ENCODE results near the gene SPPL2A. TPM values are rescaled to one million over a fixed set of nuclear protein-coding genes. Genes with fewer than 3 reads are reported as not detected.

The SPPL2A gene
- total and polyA plus RNA-seq, 4 donors, result 67.5 to 135 (median 93.2) TPM

DNA sequence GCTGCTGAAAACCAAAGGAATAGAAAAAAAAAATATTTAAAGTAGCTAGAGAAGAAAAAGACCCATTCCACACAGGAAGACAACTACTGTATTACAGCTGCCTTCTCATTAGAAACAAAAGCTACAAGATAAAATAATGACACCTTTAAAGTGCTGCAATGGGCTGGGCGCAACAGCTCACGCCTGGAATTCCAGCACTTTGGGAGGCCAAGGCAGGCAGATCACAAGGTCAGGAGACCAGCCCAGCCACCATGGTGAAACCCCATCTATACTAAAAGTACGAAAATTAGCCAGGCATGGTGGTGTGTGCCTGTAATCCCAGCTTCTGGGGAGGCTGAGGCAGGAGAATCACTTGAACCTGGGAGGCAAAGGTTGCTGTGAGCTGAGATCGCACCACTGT lies 110.0 kb downstream of the SPPL2A start:
- TF ChIP-seq FOXA1 (IDR thresholded peaks at IDR 0.05) (no peak), GABPA (IDR thresholded peaks at IDR 0.05 in 1 of 2, conservative IDR thresholded peaks at IDR 0.05 in 1 of 2) (no peak), HNF4G (IDR thresholded peaks at IDR 0.05) (no peak), CTCF (IDR thresholded peaks at IDR 0.05; ENCODE audit: low read depth, low read length, missing input control) (no peak), HNF4A (conservative IDR thresholded peaks at IDR 0.05) (no peak), NR2F2 (IDR thresholded peaks at IDR 0.05) (no peak), RXRA (IDR thresholded peaks at IDR 0.05) (no peak), TAF1 (conservative IDR thresholded peaks at IDR 0.05) (no peak), SP1 (IDR thresholded peaks at IDR 0.05) (no peak), FOXA2 (IDR thresholded peaks at IDR 0.05) (no peak), YY1 (IDR thresholded peaks at IDR 0.05) (no peak), ZBTB33 (IDR thresholded peaks at IDR 0.05) (no peak)
- TF ChIP-seq, protein P1, sequence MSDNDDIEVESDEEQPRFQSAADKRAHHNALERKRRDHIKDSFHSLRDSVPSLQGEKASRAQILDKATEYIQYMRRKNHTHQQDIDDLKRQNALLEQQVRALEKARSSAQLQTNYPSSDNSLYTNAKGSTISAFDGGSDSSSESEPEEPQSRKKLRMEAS (IDR thresholded peaks at IDR 0.05), result no peak
- TF ChIP-seq, protein P2, sequence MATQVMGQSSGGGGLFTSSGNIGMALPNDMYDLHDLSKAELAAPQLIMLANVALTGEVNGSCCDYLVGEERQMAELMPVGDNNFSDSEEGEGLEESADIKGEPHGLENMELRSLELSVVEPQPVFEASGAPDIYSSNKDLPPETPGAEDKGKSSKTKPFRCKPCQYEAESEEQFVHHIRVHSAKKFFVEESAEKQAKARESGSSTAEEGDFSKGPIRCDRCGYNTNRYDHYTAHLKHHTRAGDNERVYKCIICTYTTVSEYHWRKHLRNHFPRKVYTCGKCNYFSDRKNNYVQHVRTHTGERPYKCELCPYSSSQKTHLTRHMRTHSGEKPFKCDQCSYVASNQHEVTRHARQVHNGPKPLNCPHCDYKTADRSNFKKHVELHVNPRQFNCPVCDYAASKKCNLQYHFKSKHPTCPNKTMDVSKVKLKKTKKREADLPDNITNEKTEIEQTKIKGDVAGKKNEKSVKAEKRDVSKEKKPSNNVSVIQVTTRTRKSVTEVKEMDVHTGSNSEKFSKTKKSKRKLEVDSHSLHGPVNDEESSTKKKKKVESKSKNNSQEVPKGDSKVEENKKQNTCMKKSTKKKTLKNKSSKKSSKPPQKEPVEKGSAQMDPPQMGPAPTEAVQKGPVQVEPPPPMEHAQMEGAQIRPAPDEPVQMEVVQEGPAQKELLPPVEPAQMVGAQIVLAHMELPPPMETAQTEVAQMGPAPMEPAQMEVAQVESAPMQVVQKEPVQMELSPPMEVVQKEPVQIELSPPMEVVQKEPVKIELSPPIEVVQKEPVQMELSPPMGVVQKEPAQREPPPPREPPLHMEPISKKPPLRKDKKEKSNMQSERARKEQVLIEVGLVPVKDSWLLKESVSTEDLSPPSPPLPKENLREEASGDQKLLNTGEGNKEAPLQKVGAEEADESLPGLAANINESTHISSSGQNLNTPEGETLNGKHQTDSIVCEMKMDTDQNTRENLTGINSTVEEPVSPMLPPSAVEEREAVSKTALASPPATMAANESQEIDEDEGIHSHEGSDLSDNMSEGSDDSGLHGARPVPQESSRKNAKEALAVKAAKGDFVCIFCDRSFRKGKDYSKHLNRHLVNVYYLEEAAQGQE (IDR thresholded peaks at IDR 0.05), result no peak
- TF ChIP-seq, protein P3, sequence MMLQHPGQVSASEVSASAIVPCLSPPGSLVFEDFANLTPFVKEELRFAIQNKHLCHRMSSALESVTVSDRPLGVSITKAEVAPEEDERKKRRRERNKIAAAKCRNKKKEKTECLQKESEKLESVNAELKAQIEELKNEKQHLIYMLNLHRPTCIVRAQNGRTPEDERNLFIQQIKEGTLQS (IDR thresholded peaks at IDR 0.05), result no peak
- DNase-seq (ENCODE audit: low spot score), result no peak
- WGBS, result 93% methylated on average over 4 of the region's 4 CpGs
- no peak overlapping the region for H3K9ac ChIP-seq (ENCODE audit: low read depth in 1 of 2, low read length in 2 of 2)
- no peaks in the 10 kb centered on the region for H3K4me1 ChIP-seq (ENCODE audit: control insufficient read depth in 4 of 4, insufficient read depth in 4 of 4, low read length in 3 of 4)
- H3K27me3 ChIP-seq (ENCODE audit: control insufficient read depth in 4 of 4, insufficient read depth in 4 of 4, low read length in 3 of 4), result no peaks in the 10 kb centered on the region
- H3K27ac ChIP-seq (ENCODE audit: low read depth in 1 of 2, low read length in 2 of 2), result no peak overlapping the region
- H3K9me3 ChIP-seq (ENCODE audit: control insufficient read depth in 4 of 4, low read length in 3 of 4), result no peaks in the 10 kb centered on the region
- H3K36me3 ChIP-seq (ENCODE audit: control insufficient read depth in 4 of 4, insufficient read depth in 3 of 4, low read depth in 1 of 4, low read length in 3 of 4), result peaks cover 6 to 57% (median 38%) of the 10 kb centered on the region in 4 donors
- H3K4me3 ChIP-seq (ENCODE audit: low read depth in 1 of 3, low read length in 3 of 3), result no peak overlapping the region

DNA sequence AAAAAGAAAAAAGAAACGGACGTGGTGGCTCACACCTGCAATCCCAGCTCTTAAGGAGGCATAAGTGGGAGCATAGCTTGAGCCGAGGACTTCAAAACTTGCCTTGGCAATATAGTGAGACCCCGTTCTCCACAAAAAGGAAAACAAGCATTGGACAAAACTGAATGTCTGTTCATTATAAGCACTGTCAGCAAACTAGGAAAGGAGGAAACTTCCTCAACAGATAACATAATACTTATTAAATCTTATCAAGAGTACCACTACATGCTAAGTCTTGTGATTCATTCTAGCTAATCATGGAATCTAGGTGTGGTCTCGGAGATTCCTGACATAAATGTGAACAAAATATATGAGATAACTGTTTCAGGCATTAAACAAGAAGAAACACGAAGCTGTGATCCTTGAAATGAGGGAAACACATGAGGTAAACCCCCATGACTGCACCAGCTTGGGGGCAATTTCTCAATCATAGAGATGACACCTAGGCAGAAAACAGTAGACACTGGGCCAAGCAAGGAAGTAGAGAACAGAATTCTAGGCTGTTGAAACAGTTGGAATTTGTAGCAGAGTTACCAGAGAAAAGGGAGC lies 112.3 kb downstream of the SPPL2A start:
- Histone ChIP-seq H3K9ac (ENCODE audit: low read depth in 1 of 2, low read length in 2 of 2) (no peak overlapping the region), H3K4me3 (ENCODE audit: low read depth in 1 of 3, low read length in 3 of 3) (no peak overlapping the region), H3K9me3 (ENCODE audit: control insufficient read depth in 4 of 4, low read length in 3 of 4) (no peaks in the 10 kb centered on the region), H3K27ac (ENCODE audit: low read depth in 1 of 2, low read length in 2 of 2) (no peak overlapping the region), H3K4me1 (ENCODE audit: control insufficient read depth in 4 of 4, insufficient read depth in 4 of 4, low read length in 3 of 4) (no peaks in the 10 kb centered on the region), H3K27me3 (ENCODE audit: control insufficient read depth in 4 of 4, insufficient read depth in 4 of 4, low read length in 3 of 4) (no peaks in the 10 kb centered on the region), H3K36me3 (ENCODE audit: control insufficient read depth in 4 of 4, insufficient read depth in 3 of 4, low read depth in 1 of 4, low read length in 3 of 4) (peaks cover 10 to 65% (median 49%) of the 10 kb centered on the region in 4 donors)
- 91% methylated on average over 6 of the region's 6 CpGs for WGBS
- DNase-seq (ENCODE audit: low spot score), result no peak
- TF ChIP-seq SP1 (IDR thresholded peaks at IDR 0.05) (no peak), EGR1 (IDR thresholded peaks at IDR 0.05; ENCODE audit: low read depth in 2 of 2) (no peak), YY1 (IDR thresholded peaks at IDR 0.05) (no peak), FOXA2 (IDR thresholded peaks at IDR 0.05) (no peak), HNF4G (IDR thresholded peaks at IDR 0.05) (no peak), TAF1 (conservative IDR thresholded peaks at IDR 0.05) (no peak), GABPA (IDR thresholded peaks at IDR 0.05 in 1 of 2, conservative IDR thresholded peaks at IDR 0.05 in 1 of 2) (no peak), CTCF (IDR thresholded peaks at IDR 0.05; ENCODE audit: low read depth, low read length, missing input control) (no peak)
- TF ChIP-seq, protein P3 (IDR thresholded peaks at IDR 0.05), result no peak

All from liver (tissue), 9 donors.